GM19467 (cell line): ENCODE measurements around the gene NUP50.

ENCODE experiments used
- ATAC-seq: cut with Tn5 transposase; IDR thresholded peaks from one replicate; pipeline ENCODE4 v1.9.1; 2021; ENCODE audit warnings: mild to moderate bottlenecking, moderate library complexity; ENCODE audit not compliant: unreplicated experiment

Gene NUP50

GRCh38 chr22:45208696-45208992, 44.9 kb downstream of the NUP50 start:
- no peak for ATAC-seq

- no peak for ATAC-seq
Observed at GRCh38 chr22:45208993-45209838, 45.5 kb downstream of the NUP50 start.

DNA sequence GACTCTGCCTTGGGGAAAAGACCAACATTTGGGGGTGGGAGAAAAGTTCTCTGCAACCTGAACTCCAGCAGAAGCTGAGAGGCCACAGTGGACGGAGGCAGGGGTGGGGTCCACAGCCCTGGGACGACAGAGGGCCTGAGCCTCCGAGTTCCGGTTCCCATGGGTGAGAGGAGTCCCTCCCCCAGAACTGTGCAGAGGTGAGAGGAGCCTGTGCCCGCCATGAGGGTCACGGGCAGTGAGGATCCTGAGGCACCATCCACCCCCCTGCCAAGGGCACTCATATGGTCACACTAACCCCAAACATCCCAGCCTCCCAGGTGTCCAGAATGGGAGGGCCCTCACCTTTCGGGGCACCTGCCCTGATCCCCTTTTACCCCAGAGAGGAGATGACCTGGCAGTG, 46.4 kb downstream of the NUP50 start:
- no peak for ATAC-seq

GRCh38 chr22:45210577-45210976, 46.9 kb downstream of the NUP50 start:
- no peak for ATAC-seq

DNA sequence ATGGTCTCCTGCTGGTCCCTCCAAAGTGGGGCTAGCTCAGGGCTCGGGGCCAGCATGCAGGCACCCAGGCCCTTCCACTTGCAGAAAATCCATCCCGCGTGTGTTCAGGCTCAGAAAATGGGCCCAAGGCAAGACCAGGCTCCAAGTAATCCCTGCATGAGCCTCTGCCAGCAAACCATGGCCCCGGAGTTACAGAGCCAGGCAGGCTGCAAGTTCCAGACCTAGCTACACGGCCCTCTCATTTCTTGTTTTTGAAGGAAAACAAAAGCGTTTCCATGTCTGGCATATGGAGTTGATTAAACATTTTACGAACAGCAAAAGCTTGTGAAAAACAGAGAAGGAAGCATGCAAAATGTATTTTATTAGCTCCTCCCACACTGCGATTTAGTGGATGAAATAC, 47.3 kb downstream of the NUP50 start:
- no peak for ATAC-seq

GRCh38 chr22:45211435-45211834, 47.7 kb downstream of the NUP50 start:
- no peak for ATAC-seq

DNA sequence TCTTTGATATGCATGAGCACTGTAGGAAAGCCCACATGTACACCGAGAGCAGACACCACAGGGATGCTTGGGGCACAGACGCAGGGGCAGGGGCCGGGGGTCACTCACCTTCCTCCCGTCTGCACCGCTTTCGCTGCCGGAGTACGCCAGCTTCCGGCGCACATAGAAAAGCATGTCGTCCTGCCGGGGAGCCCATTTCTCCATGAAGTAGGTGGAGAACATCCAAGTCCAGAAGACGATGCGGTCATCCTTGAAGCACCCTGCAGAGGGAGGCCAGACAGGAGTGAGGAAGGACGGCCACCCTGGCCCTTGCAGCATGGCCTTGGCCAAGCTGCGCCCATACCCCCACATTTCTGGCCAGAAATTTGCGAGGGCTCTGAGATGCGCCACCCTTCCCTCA, 48.1 kb downstream of the NUP50 start:
- ATAC-seq = no peak

GRCh38 chr22:45212306-45212709, 48.6 kb downstream of the NUP50 start:
- ATAC-seq = no peak

GRCh38 chr22:45212992-45213751, 49.4 kb downstream of the NUP50 start:
- no peak for ATAC-seq

- no peak for ATAC-seq
Observed at GRCh38 chr22:45216133-45217003, 52.6 kb downstream of the NUP50 start.

DNA sequence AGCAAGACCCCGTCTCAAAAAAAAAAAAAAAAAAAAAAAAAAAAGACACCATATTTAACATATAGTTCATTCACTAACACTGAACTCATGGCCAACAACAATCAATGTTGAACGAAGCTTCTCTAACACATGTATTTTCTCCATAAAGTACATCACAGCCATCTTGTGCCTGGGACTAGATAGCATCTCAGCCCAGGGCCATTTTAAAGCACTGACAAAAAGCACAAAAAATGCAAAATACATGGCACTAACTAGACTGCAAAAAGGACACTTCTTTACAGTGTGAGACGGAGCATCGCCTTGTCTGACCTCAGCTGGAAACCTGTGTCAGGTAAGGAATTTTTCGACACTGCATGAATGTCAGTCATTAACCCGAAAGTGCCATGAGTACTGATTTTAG, 53.6 kb downstream of the NUP50 start:
- no peak for ATAC-seq

GRCh38 chr22:45217806-45218205, 54.1 kb downstream of the NUP50 start:
- ATAC-seq = no peak

DNA sequence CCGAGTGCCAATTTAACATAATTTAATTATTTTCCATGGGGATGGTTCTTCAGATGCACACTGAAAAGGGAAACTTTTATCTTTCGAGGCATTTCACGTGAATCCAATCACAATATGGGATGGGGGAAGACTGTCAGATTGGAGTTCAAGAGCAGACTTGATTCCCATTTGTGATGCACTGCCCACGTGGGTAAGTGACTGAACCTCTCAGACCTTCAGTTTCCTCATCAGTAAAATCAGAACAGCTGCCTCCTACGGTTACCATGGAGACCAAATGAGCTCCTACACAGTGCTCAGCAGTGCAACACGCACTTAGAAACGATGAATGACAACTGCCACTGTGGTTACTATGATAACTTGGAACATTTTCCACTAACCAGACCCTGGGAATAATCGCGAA, 55.3 kb downstream of the NUP50 start:
- ATAC-seq = no peak

DNA sequence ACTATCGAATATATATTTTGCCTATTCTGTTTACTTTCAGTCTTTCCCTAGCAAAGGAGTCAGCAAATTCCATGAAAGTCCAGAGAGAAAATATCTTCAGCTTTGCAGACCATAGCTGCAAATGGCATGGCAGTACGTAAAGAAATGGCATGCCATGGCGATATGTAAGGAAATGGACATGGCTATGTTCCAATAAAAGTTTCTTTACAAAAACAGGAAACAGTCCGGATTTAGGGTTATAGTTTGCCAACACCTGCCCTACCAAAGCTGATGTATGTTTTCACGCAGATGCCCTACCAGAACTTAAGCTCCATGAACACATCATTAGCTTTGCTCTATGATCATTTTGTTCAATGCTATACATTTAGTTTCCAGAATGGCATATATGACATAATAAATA, 57.5 kb downstream of the NUP50 start:
- ATAC-seq = no peak

- ATAC-seq = no peak
Observed at GRCh38 chr22:45223304-45224117, 59.8 kb downstream of the NUP50 start.

DNA sequence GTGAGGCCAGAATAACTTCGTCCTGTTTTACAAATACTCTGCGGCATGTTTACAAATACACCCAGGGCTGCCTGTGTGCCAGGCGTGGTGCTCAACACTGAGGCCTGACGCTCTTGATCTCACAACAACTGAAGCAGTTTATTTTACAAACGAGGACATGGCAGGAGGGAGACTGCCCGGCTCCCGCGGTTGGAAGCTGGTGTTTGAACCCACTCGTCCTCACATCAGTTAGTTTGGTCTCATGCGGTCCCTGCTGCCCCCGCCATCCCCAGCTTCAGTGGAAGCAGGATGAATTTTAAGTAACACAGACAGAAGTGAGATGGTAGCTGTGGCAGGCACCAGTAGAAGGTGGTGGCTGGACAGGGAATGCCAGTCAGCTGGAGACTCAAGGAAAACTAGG, 60.6 kb downstream of the NUP50 start:
- ATAC-seq = no peak

DNA sequence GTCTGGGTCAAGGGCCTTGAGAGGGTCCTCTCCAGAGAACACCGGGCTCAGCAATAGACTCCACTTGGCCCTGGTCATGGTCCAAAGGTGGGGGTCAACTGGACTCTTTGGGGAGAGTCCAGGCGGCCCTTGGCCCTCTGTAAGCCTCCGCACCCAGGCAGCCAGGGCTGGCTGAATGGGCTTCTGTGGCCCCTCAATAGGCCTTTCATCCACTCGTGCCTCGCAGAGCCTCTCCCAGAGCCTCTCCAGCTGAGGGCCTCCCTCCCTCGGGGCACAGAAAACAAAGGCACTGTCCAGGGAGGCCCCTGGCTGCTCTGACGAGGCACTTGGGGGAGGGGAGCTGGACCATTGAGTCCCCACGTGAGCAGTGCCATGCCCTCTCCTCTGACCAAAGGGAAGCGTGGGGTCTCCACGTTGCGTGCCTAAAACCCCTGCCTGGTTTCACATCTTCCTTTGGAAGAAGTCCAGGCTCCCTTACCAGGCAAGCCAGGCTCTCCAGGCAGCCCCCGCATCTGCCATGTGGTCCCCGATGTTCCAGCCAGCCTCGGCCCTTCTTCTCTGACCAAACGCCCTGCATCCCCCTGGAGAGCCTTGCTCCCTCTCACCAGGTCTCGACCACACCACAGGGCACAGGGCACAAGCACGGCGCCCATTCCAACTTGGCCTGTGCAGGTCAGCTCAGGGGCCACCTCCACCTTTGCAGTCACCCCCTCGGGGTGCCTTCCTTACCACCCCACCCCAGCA, 61.4 kb downstream of the NUP50 start:
- ATAC-seq = no peak

GRCh38 chr22:45225732-45226502, 62.2 kb downstream of the NUP50 start:
- ATAC-seq = no peak

- no peak for ATAC-seq
Observed at GRCh38 chr22:45226503-45227186, 62.9 kb downstream of the NUP50 start.
